K562 (cell line): ENCODE results near the gene SLC25A45. TPM values are rescaled to one million over a fixed set of nuclear protein-coding genes. Genes with fewer than 3 reads are reported as not detected.
A peak's percentile ranks its signal among the peaks of the same experiment; 100 is the strongest.

Source experiments
- ATF7 ChIP-seq: fragments of 450-650 bp; IDR thresholded peaks from 2 replicates; pipeline ENCODE4 v1.7.1; 2014; ENCODE audit warnings: mild to moderate bottlenecking, moderate library complexity
- CBFA2T3 ChIP-seq: fragments of 450-650 bp; IDR thresholded peaks from 2 replicates; pipeline ENCODE4 v1.6.1; 2017
- CXXC5 ChIP-seq: fragments of 250-450 bp; sonication (Bioruptor Pico); IDR thresholded peaks from 2 replicates; pipeline ENCODE4 v1.8.0; 2022; ENCODE audit warnings: inconsistent platforms, mild to moderate bottlenecking, moderate library complexity
- KDM5B ChIP-seq: fragments of 200-600 bp; sonication (generic); IDR thresholded peaks from 2 replicates; pipeline ENCODE4 v1.6.1; 2012; ENCODE audit warnings: low read depth, mild to moderate bottlenecking, moderate library complexity, low read length, control low read depth, inconsistent platforms; ENCODE audit not compliant: insufficient replicate concordance
- MXI1 ChIP-seq: IDR thresholded peaks from 2 replicates; pipeline ENCODE4 v1.6.1; 2011; ENCODE audit warnings: low read depth, mild to moderate bottlenecking, improper control_type of control experiment, low read length
- POLR2A ChIP-seq: fragments of 450-650 bp; conservative IDR thresholded peaks from 2 replicates; pipeline ENCODE4 v1.6.1; 2016
- POLR2G ChIP-seq: fragments of 200-400 bp; formaldehyde crosslinking; IDR thresholded peaks from 2 replicates; pipeline ENCODE4 v1.6.1; 2017; ENCODE audit warnings: low read depth, mild to moderate bottlenecking, antibody characterized with exemption, low read length, moderate library complexity
- XRCC4 ChIP-seq: IDR thresholded peaks from one replicate; pipeline ENCODE4 v1.6.1; 2011; ENCODE audit not compliant: insufficient read depth, insufficient read length; ENCODE audit errors: extremely low read depth
- ZNF184 ChIP-seq: sonication (generic); formaldehyde crosslinking; IDR thresholded peaks from 2 replicates; pipeline ENCODE4 v1.5.0; 2020; ENCODE audit warnings: missing genetic modification reagents
- ZNF354B ChIP-seq: fragments of 250-450 bp; sonication (Bioruptor Pico); IDR thresholded peaks from 2 replicates; pipeline ENCODE4 v1.4.0; 2020
- ZNF444 ChIP-seq: fragments of 250-450 bp; sonication (Bioruptor Pico); IDR thresholded peaks from 2 replicates; pipeline ENCODE4 v1.4.0; 2020; ENCODE audit warnings: mild to moderate bottlenecking, moderate library complexity
- ZNF785 ChIP-seq: fragments of 250-450 bp; sonication (Bioruptor Pico); IDR thresholded peaks from 2 replicates; pipeline ENCODE4 v1.4.0; 2020; ENCODE audit warnings: mild to moderate bottlenecking
- polyA plus RNA-seq, 8 experiments: library from polyadenylated mRNA; depleted of rRNA in 4 of 8; stranded (reverse) in 5 of 8; unstranded in 3 of 8; fragments of >200 nt; fragmentation: Nextera tagmentation in 2 of 8; fragmentation: Illumina TruSeq in 1 of 8; extraction: Ambion mirVana in 2 of 8; extraction: Trizol in 1 of 8; gene quantifications; 2 replicates each; pipeline versions ENCODE4 v1.2.1 to v1.2.3, GENCODE V29; 2011 to 2014; ENCODE audit warnings: inconsistent platforms in 1 of 8, missing spikeins in 1 of 8
- total RNA-seq, 7 experiments: library from RNA; depleted of rRNA in 6 of 7; stranded (reverse); fragments of >200 nt in 6 of 7; fragmentation: Illumina TruSeq in 2 of 7; extraction: Trizol in 2 of 7; gene quantifications; 2 replicates each; pipeline versions ENCODE4 v1.2.1 to v1.2.3, GENCODE V29; 2011 to 2021; ENCODE audit warnings: low replicate concordance in 1 of 7
- TF ChIP-seq, protein P1 (sequence below): fragments of 200-800 bp; sonication (Bioruptor generic); IDR thresholded peaks from 2 replicates; pipeline ENCODE4 v1.6.1; 2017; ENCODE audit warnings: missing genetic modification characterization, missing compliant biosample characterization
- TF ChIP-seq, protein P2 (sequence below): fragments of 450-650 bp; conservative IDR thresholded peaks from 2 replicates; pipeline ENCODE4 v1.6.1; 2016; ENCODE audit warnings: missing genetic modification characterization, low read depth, mild to moderate bottlenecking, control low read depth, missing compliant biosample characterization
- TF ChIP-seq, protein P3 (sequence below), 2 experiments: IDR thresholded peaks in 1 of 2; conservative IDR thresholded peaks in 1 of 2; 2 replicates each; pipeline ENCODE4 v1.6.1; 2016; ENCODE audit warnings: low read depth in 2 of 2, mild to moderate bottlenecking in 1 of 2, missing compliant biosample characterization in 1 of 2, missing genetic modification characterization in 1 of 2, moderate library complexity in 1 of 2
- TF ChIP-seq, protein P4 (sequence below): IDR thresholded peaks from 2 replicates; pipeline ENCODE4 v1.6.1; 2014; ENCODE audit warnings: antibody characterized with exemption

Gene SLC25A45
- total and polyA plus RNA-seq, 9 of the 15 experiments (the other 6 are each of a cell fraction or from before 2014, with no cell fraction given): 0.15 to 2.3 (median 0.68) TPM

DNA sequence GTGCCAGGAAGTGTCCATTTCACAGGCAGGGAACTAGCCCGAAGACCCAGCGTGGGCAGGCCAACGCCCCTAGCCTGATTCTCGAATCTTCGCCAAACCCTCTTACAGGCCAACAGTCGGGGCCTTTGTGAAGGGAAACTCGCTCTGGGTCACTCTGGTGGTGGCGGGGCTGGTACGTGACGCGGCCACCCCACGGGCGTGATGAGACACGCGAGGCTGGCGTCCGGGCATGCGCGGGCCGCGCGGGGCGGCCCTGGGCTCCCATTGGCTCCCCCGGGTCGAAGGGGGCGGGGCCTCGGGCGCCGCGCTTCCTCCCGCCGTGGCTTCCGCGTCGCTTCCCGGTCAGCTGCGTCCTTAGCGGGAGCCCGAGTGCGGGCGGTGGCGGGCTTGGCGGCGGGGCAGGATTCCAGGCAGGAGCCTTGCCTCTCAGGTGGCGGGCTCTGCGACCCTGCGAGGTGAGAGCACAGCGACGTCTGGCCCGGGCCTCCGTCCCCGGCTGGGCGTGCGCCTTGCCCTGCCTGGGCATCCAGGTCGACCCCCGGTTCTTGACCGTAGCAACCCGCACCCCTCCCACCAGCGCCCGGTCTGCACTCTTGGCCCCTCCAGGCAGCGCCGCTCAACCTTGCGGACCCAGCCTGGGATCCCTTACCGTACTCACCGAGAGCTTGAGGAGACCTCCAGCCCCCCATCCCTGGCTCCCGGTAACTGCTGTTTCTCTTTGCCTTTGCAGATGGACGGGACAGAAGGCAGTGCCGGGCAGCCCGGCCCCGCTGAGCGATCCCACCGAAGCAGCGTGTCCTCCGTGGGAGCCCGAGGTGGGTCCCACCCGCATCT is 4.1 kb upstream of the SLC25A45 start, which contains the start of gene FRMD8 (continued):
- TF ChIP-seq, protein P1, sequence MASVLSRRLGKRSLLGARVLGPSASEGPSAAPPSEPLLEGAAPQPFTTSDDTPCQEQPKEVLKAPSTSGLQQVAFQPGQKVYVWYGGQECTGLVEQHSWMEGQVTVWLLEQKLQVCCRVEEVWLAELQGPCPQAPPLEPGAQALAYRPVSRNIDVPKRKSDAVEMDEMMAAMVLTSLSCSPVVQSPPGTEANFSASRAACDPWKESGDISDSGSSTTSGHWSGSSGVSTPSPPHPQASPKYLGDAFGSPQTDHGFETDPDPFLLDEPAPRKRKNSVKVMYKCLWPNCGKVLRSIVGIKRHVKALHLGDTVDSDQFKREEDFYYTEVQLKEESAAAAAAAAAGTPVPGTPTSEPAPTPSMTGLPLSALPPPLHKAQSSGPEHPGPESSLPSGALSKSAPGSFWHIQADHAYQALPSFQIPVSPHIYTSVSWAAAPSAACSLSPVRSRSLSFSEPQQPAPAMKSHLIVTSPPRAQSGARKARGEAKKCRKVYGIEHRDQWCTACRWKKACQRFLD (CRISPR knock-in tag): 0 out of 2 replicates have a peak, but pooled peaks have one; percentile 5
- TF ChIP-seq, protein P2, sequence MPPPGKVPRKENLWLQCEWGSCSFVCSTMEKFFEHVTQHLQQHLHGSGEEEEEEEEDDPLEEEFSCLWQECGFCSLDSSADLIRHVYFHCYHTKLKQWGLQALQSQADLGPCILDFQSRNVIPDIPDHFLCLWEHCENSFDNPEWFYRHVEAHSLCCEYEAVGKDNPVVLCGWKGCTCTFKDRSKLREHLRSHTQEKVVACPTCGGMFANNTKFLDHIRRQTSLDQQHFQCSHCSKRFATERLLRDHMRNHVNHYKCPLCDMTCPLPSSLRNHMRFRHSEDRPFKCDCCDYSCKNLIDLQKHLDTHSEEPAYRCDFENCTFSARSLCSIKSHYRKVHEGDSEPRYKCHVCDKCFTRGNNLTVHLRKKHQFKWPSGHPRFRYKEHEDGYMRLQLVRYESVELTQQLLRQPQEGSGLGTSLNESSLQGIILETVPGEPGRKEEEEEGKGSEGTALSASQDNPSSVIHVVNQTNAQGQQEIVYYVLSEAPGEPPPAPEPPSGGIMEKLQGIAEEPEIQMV (tag): no peak
- no peak for TF ChIP-seq MXI1
- 0 out of 2 replicates have a peak, but pooled peaks have one; percentile 32 for TF ChIP-seq ZNF444
- peak; percentile 93 for TF ChIP-seq POLR2G
- TF ChIP-seq XRCC4: no peak
- no peak for TF ChIP-seq ZNF354B (CRISPR knock-in tag)
- TF ChIP-seq, protein P3, sequence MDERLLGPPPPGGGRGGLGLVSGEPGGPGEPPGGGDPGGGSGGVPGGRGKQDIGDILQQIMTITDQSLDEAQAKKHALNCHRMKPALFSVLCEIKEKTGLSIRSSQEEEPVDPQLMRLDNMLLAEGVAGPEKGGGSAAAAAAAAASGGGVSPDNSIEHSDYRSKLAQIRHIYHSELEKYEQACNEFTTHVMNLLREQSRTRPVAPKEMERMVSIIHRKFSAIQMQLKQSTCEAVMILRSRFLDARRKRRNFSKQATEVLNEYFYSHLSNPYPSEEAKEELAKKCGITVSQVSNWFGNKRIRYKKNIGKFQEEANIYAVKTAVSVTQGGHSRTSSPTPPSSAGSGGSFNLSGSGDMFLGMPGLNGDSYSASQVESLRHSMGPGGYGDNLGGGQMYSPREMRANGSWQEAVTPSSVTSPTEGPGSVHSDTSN (CRISPR knock-in tag; IDR thresholded peaks at IDR 0.05; ENCODE audit: low read depth): no peak
- TF ChIP-seq, protein P3 (tag; conservative IDR thresholded peaks at IDR 0.05; ENCODE audit: low read depth): no peak
- TF ChIP-seq POLR2A: peak; percentile 84
- TF ChIP-seq ZNF785 (CRISPR knock-in tag): no peak
- TF ChIP-seq CXXC5 (CRISPR knock-in tag): peak; percentile 91
- no peak for TF ChIP-seq CBFA2T3
- TF ChIP-seq KDM5B: peak; percentile 78
- no peak for TF ChIP-seq ZNF184 (CRISPR knock-in tag)
- TF ChIP-seq, protein P4, sequence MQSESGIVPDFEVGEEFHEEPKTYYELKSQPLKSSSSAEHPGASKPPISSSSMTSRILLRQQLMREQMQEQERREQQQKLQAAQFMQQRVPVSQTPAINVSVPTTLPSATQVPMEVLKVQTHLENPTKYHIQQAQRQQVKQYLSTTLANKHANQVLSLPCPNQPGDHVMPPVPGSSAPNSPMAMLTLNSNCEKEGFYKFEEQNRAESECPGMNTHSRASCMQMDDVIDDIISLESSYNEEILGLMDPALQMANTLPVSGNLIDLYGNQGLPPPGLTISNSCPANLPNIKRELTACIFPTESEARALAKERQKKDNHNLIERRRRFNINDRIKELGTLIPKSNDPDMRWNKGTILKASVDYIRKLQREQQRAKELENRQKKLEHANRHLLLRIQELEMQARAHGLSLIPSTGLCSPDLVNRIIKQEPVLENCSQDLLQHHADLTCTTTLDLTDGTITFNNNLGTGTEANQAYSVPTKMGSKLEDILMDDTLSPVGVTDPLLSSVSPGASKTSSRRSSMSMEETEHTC: no peak
- peak; percentile 59; the same call in 1 of the 2 replicates for TF ChIP-seq ATF7
